ENCODE data around the gene KIF6.

Gene KIF6

DNA sequence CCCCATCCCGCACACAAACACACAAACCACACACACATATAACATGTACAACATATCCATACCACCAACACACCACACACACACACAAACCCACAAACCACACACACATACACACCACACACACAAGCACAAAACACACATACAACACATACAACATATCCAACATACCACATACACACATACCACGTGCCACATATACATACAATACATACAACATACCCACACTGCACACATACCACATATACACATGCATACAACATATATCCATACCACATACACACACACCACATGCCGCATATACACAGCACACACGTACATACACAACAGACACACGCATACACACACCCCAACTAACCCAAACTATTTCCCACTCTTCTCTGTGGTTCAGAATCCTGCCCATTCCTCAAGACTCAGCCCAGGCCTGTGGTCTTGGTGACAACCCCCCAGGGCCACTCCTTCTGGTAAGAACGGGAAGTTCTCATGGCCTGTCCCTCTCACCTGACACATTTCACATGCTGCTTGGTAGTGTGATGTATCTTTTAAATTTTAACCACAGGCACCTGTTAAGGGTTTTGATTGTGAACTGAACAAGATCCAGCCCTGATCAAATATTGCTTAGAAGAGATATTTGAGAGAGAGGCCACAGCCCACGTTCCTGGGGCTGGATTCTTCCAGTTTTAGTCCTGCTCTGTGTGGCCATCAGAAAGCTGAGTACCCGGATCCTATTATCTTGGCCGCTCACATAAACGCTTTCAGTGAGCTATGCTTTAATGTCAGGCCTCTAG, 346.8 kb downstream of the KIF6 start:
- Histone ChIP-seq H3K79me2 (ENCODE audit: insufficient read depth, low read length) (no peaks in the 10 kb centered on the region), H2AFZ (ENCODE audit: low read length) (no peak overlapping the region), H3K36me3 (ENCODE audit: insufficient read depth, low read length) (no peaks in the 10 kb centered on the region), H4K20me1 (ENCODE audit: insufficient read depth, low read length, poor library complexity, severe bottlenecking) (no peaks in the 10 kb centered on the region), H3K9ac (ENCODE audit: low read depth, low read length, poor library complexity, severe bottlenecking) (no peak overlapping the region), H3K4me3 (ENCODE audit: low read length, poor library complexity, severe bottlenecking) (no peak overlapping the region), H3F3A (ENCODE audit: low read depth) (no peaks in the 10 kb centered on the region), H3K9me2 (replicated peaks; ENCODE audit: low read depth, low read length) (no peaks in the 10 kb centered on the region), H3K4me2 (ENCODE audit: low read depth, low read length, poor library complexity, severe bottlenecking) (no peak overlapping the region), H3K27me3 (ENCODE audit: insufficient read depth, low read length, poor library complexity, severe bottlenecking) (no peaks in the 10 kb centered on the region), H3K9me3 (ENCODE audit: insufficient read depth, low read depth, low read length) (no peaks in the 10 kb centered on the region), H3K4me1 (ENCODE audit: insufficient read depth, low read length, poor library complexity, severe bottlenecking) (no peaks in the 10 kb centered on the region)
- TF ChIP-seq, protein P1, sequence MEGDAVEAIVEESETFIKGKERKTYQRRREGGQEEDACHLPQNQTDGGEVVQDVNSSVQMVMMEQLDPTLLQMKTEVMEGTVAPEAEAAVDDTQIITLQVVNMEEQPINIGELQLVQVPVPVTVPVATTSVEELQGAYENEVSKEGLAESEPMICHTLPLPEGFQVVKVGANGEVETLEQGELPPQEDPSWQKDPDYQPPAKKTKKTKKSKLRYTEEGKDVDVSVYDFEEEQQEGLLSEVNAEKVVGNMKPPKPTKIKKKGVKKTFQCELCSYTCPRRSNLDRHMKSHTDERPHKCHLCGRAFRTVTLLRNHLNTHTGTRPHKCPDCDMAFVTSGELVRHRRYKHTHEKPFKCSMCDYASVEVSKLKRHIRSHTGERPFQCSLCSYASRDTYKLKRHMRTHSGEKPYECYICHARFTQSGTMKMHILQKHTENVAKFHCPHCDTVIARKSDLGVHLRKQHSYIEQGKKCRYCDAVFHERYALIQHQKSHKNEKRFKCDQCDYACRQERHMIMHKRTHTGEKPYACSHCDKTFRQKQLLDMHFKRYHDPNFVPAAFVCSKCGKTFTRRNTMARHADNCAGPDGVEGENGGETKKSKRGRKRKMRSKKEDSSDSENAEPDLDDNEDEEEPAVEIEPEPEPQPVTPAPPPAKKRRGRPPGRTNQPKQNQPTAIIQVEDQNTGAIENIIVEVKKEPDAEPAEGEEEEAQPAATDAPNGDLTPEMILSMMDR (conservative IDR thresholded peaks at IDR 0.05; ENCODE audit: low read length) = no peak
- TF ChIP-seq EZH2phosphoT487 (IDR thresholded peaks at IDR 0.05; ENCODE audit: borderline replicate concordance) = no peak

DNA sequence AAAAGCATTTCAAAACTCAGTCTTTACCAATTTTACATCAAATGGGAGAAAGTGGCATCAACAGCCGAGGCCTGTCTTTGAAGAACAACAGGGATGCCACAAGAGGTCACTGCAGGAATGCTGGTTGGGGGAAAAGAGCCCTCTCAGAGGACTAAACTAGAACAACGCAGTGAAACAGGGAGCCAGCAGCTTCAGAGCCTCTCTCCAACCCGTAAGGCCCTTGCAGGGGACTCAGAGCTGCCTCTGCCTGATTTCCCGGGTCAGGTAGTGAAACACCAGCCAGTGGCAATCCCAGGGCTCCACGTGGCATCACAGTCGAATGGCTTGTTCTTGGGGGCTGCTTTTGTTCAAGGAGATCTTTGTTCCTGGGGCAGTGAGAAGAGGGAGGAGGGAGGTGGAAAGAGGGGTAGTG, 347.7 kb downstream of the KIF6 start:
- H3K4me2 ChIP-seq (ENCODE audit: low read depth, low read length, poor library complexity, severe bottlenecking) = no peak overlapping the region

DNA sequence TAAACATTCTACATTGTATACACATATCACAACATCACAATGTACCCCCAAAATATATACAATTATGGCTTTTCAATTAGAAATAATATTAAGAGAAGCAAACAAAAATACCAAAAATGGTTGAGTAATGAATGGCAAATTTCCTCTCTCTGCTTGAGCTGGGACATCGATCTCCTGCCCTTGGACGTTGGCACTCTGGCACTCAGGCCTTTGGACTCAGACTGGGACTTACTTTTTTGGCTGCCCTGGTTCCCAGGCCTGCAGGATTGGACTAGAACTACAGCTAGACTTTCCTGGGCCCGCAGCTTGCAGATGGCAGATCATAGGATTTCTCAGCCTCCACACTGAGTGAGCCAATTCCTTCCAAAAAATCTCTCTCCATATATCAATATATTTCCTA, 349.8 kb downstream of the KIF6 start:
- Histone ChIP-seq H3K9me3 (ENCODE audit: insufficient read depth, low read depth, low read length) (no peaks in the 10 kb centered on the region), H3K36me3 (ENCODE audit: insufficient read depth, low read length) (no peaks in the 10 kb centered on the region), H4K20me1 (ENCODE audit: insufficient read depth, low read length, poor library complexity, severe bottlenecking) (no peaks in the 10 kb centered on the region), H3K27me3 (ENCODE audit: insufficient read depth, low read length, poor library complexity, severe bottlenecking) (no peaks in the 10 kb centered on the region), H3K9ac (ENCODE audit: low read depth, low read length, poor library complexity, severe bottlenecking) (no peak overlapping the region), H3K4me3 (ENCODE audit: low read length, poor library complexity, severe bottlenecking) (no peak overlapping the region), H3K4me2 (ENCODE audit: low read depth, low read length, poor library complexity, severe bottlenecking) (no peak overlapping the region), H3K4me1 (ENCODE audit: insufficient read depth, low read length, poor library complexity, severe bottlenecking) (no peaks in the 10 kb centered on the region), H3K9me2 (replicated peaks; ENCODE audit: low read depth, low read length) (no peaks in the 10 kb centered on the region), H2AFZ (ENCODE audit: low read length) (no peak overlapping the region), H3F3A (ENCODE audit: low read depth) (no peaks in the 10 kb centered on the region), H3K79me2 (ENCODE audit: insufficient read depth, low read length) (no peaks in the 10 kb centered on the region)
- TF ChIP-seq EZH2phosphoT487 (IDR thresholded peaks at IDR 0.05; ENCODE audit: borderline replicate concordance) = no peak
- TF ChIP-seq, protein P1 (conservative IDR thresholded peaks at IDR 0.05; ENCODE audit: low read length) = no peak

More for the DNA sequence above, 347.7 kb downstream of the KIF6 start:
- no peaks in the 10 kb centered on the region for H3K4me1 ChIP-seq (ENCODE audit: insufficient read depth, low read length, poor library complexity, severe bottlenecking)
- no peaks in the 10 kb centered on the region for H3K27me3 ChIP-seq (ENCODE audit: insufficient read depth, low read length, poor library complexity, severe bottlenecking)
- H4K20me1 ChIP-seq (ENCODE audit: insufficient read depth, low read length, poor library complexity, severe bottlenecking) = no peaks in the 10 kb centered on the region
- TF ChIP-seq EZH2phosphoT487 (IDR thresholded peaks at IDR 0.05; ENCODE audit: borderline replicate concordance) = no peak
- TF ChIP-seq, protein P1 (conservative IDR thresholded peaks at IDR 0.05; ENCODE audit: low read length) = peak; percentile 78
- no peaks in the 10 kb centered on the region for H3K79me2 ChIP-seq (ENCODE audit: insufficient read depth, low read length)
- H3K9me3 ChIP-seq (ENCODE audit: insufficient read depth, low read depth, low read length) = no peaks in the 10 kb centered on the region
- H3K4me3 ChIP-seq (ENCODE audit: low read length, poor library complexity, severe bottlenecking) = no peak overlapping the region
- H2AFZ ChIP-seq (ENCODE audit: low read length) = no peak overlapping the region
- H3F3A ChIP-seq (ENCODE audit: low read depth) = no peaks in the 10 kb centered on the region
- no peaks in the 10 kb centered on the region for H3K36me3 ChIP-seq (ENCODE audit: insufficient read depth, low read length)
- no peaks in the 10 kb centered on the region for H3K9me2 ChIP-seq (replicated peaks; ENCODE audit: low read depth, low read length)
- H3K9ac ChIP-seq (ENCODE audit: low read depth, low read length, poor library complexity, severe bottlenecking) = no peak overlapping the region

All from Loucy (cell line).